Measurements from ENCODE around the gene CYTH1.

- TF ChIP-seq CTCF (IDR thresholded peaks at IDR 0.05; ENCODE audit: poor library complexity, severe bottlenecking) = no peak
- TF ChIP-seq RAD21 (conservative IDR thresholded peaks at IDR 0.05) = no peak
- TF ChIP-seq, protein P1, sequence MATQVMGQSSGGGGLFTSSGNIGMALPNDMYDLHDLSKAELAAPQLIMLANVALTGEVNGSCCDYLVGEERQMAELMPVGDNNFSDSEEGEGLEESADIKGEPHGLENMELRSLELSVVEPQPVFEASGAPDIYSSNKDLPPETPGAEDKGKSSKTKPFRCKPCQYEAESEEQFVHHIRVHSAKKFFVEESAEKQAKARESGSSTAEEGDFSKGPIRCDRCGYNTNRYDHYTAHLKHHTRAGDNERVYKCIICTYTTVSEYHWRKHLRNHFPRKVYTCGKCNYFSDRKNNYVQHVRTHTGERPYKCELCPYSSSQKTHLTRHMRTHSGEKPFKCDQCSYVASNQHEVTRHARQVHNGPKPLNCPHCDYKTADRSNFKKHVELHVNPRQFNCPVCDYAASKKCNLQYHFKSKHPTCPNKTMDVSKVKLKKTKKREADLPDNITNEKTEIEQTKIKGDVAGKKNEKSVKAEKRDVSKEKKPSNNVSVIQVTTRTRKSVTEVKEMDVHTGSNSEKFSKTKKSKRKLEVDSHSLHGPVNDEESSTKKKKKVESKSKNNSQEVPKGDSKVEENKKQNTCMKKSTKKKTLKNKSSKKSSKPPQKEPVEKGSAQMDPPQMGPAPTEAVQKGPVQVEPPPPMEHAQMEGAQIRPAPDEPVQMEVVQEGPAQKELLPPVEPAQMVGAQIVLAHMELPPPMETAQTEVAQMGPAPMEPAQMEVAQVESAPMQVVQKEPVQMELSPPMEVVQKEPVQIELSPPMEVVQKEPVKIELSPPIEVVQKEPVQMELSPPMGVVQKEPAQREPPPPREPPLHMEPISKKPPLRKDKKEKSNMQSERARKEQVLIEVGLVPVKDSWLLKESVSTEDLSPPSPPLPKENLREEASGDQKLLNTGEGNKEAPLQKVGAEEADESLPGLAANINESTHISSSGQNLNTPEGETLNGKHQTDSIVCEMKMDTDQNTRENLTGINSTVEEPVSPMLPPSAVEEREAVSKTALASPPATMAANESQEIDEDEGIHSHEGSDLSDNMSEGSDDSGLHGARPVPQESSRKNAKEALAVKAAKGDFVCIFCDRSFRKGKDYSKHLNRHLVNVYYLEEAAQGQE (IDR thresholded peaks at IDR 0.05; ENCODE audit: borderline replicate concordance) = no peak
- no peak for TF ChIP-seq POLR2AphosphoS5 (IDR thresholded peaks at IDR 0.05)
These were observed 33.2 kb downstream of the CYTH1 start for GRCh38 chr17:78748730-78749317.

Measured in neural cell (in vitro differentiated cells).